Neuronal stem cell (in vitro differentiated cells): Measurements from ENCODE around the gene ZNF692.
"Not testable (repeated sequence)": the region's sequence is repeated elsewhere in the genome, so short reads cannot be mapped to it uniquely, and the experiment has no call there.

Experiments
- DNase-seq: peaks from one replicate; pipeline ENCODE4 v3.0.0-alpha.2; 2013; ENCODE audit warnings: low spot score
- H2AFZ ChIP-seq: one replicate; pipeline ENCODE4 v1.6.1; 2013; ENCODE audit warnings: mild to moderate bottlenecking, low read length, inconsistent platforms
- H2AK5ac ChIP-seq: 2 replicates; pipeline ENCODE4 v1.6.1; 2013; ENCODE audit warnings: low read depth, mild to moderate bottlenecking, inconsistent platforms, low read length, moderate library complexity, mixed read lengths
- H2BK120ac ChIP-seq: 2 replicates; pipeline ENCODE4 v1.6.1; 2013; ENCODE audit warnings: low read depth, mild to moderate bottlenecking, inconsistent platforms, low read length, moderate library complexity, mixed read lengths
- H2BK12ac ChIP-seq: one replicate; pipeline ENCODE4 v1.6.1; 2013; ENCODE audit warnings: low read length, inconsistent platforms
- H2BK15ac ChIP-seq: 2 replicates; pipeline ENCODE4 v1.6.1; 2013; ENCODE audit warnings: mild to moderate bottlenecking, low read length, inconsistent platforms, mixed read lengths
- H2BK5ac ChIP-seq: one replicate; pipeline ENCODE4 v1.6.1; 2013; ENCODE audit warnings: inconsistent platforms, mild to moderate bottlenecking, low read length, moderate library complexity
- H3K14ac ChIP-seq: one replicate; pipeline ENCODE4 v1.6.1; 2013; ENCODE audit warnings: low read length, inconsistent platforms
- H3K18ac ChIP-seq: 2 replicates; pipeline ENCODE4 v1.6.1; 2013; ENCODE audit warnings: low read length, inconsistent platforms
- H3K23ac ChIP-seq: 2 replicates; pipeline ENCODE4 v1.6.1; 2013; ENCODE audit warnings: low read depth, mild to moderate bottlenecking, mixed read lengths, low read length, inconsistent platforms; ENCODE audit not compliant: poor library complexity
- H3K27ac ChIP-seq: replicated peaks from 3 replicates; pipeline ENCODE4 v1.5.1; 2013; ENCODE audit warnings: low read length, inconsistent platforms
- H3K27me3 ChIP-seq, 3 experiments: 2 replicates each; pipeline ENCODE4 v1.6.1; 2013; ENCODE audit warnings: low read length in 3 of 3, mild to moderate bottlenecking in 2 of 3, inconsistent platforms in 1 of 3, low read depth in 1 of 3, mixed read lengths in 1 of 3, moderate library complexity in 1 of 3; ENCODE audit not compliant: control insufficient read depth in 3 of 3, insufficient read depth in 3 of 3
- H3K36me3 ChIP-seq, 2 donors: replicated peaks in 1 of 2; 2 replicates each; pipeline ENCODE4 v1.6.1; 2013; ENCODE audit warnings: low read length in 2 of 2; ENCODE audit not compliant: control insufficient read depth in 2 of 2, insufficient read depth in 2 of 2
- H3K4ac ChIP-seq: 2 replicates; pipeline ENCODE4 v1.6.1; 2013; ENCODE audit warnings: inconsistent platforms, mild to moderate bottlenecking, low read length, moderate library complexity
- H3K4me1 ChIP-seq, 2 donors: 1 replicate in 1 of 2; 2 replicates in 1 of 2; pipeline ENCODE4 v1.6.1; 2013; ENCODE audit warnings: low read length in 2 of 2, low read depth in 1 of 2; ENCODE audit not compliant: control insufficient read depth in 2 of 2, insufficient read depth in 1 of 2
- H3K4me2 ChIP-seq: one replicate; pipeline ENCODE4 v1.6.1; 2013; ENCODE audit warnings: mild to moderate bottlenecking, low read length, inconsistent platforms; ENCODE audit not compliant: insufficient read depth, poor library complexity, severe bottlenecking
- H3K4me3 ChIP-seq, 2 donors: 2 replicates each; pipeline ENCODE4 v1.5.1; 2013; ENCODE audit warnings: low read length in 2 of 2, mild to moderate bottlenecking in 2 of 2, inconsistent platforms in 1 of 2, moderate library complexity in 1 of 2
- H3K79me1 ChIP-seq: one replicate; pipeline ENCODE4 v1.6.1; 2013; ENCODE audit warnings: low read depth, mild to moderate bottlenecking, inconsistent platforms, low read length, moderate library complexity
- H3K9ac ChIP-seq: one replicate; pipeline ENCODE4 v1.6.1; 2013; ENCODE audit warnings: mild to moderate bottlenecking, low read depth, low read length, inconsistent platforms; ENCODE audit not compliant: poor library complexity
- H3K9me3 ChIP-seq, 2 donors: replicated peaks in 1 of 2; 2 replicates each; pipeline versions ENCODE3 to v1.6.1; 2013; ENCODE audit warnings: low read length in 2 of 2, mild to moderate bottlenecking in 2 of 2, inconsistent platforms in 1 of 2, low read depth in 1 of 2, mixed read lengths in 1 of 2, moderate library complexity in 1 of 2; ENCODE audit not compliant: control insufficient read depth in 2 of 2, insufficient read depth in 1 of 2
- H4K8ac ChIP-seq: one replicate; pipeline ENCODE4 v1.6.1; 2013; ENCODE audit warnings: low read depth, mild to moderate bottlenecking, inconsistent platforms, low read length, moderate library complexity
- H4K91ac ChIP-seq: one replicate; pipeline ENCODE4 v1.6.1; 2013; ENCODE audit warnings: low read length, low read depth, mild to moderate bottlenecking, inconsistent platforms; ENCODE audit not compliant: poor library complexity
- WGBS, 2 donors: extraction: QIAGEN DNeasy Blood & Tissue Kit; methylation state at CpG; one replicate each; pipeline ENCODE4 v1.1.7; 2013; ENCODE audit warnings: missing lambda C conversion rate in 2 of 2, mixed read lengths in 1 of 2; ENCODE audit not compliant: insufficient read length in 2 of 2, insufficient replicate concordance in 1 of 2; ENCODE audit errors: extremely low coverage in 2 of 2; 5-methylcytosine and 5-hydroxymethylcytosine counted together

Gene ZNF692

GRCh38 chr1:248805876-248806275, 53.0 kb downstream of the ZNF692 start:
- Histone ChIP-seq H3K4ac (no peak overlapping the region), H3K4me2 (no peak overlapping the region), H3K27me3 (peaks cover 0 to 3% (median 0%) of the 10 kb centered on the region in 3 experiments), H3K36me3 (peaks cover 2 to 5% of the 10 kb centered on the region in 2 donors), H3K27ac (no peak overlapping the region), H4K8ac (no peak overlapping the region), H3K14ac (no peak overlapping the region), H3K79me1 (no peaks in the 10 kb centered on the region), H3K23ac (no peak overlapping the region), H2BK12ac (no peak overlapping the region), H2BK5ac (no peak overlapping the region), H3K18ac (no peak overlapping the region), H2AK5ac (no peak overlapping the region), H3K9ac (no peak overlapping the region), H3K9me3 (peaks cover 0 to 5% of the 10 kb centered on the region in 2 donors), H3K4me3 (no peak overlapping the region), H3K4me1 (no peaks in the 10 kb centered on the region), H2BK15ac (no peak overlapping the region), H2AFZ (no peak overlapping the region), H4K91ac (no peak overlapping the region), H2BK120ac (no peak overlapping the region)
- WGBS, 2 donors: no CpG with 5 or more reads among the region's 1 CpG
- no peak for DNase-seq

- no peak overlapping the region for H3K4me2 ChIP-seq
- no peak overlapping the region for H3K4me3 ChIP-seq
- no peak overlapping the region for H3K4ac ChIP-seq
- H3K79me1 ChIP-seq: no peaks in the 10 kb centered on the region
- no peak overlapping the region for H2BK15ac ChIP-seq
- peak overlapping the region; percentile 72 for H4K8ac ChIP-seq
- no peak overlapping the region for H2BK12ac ChIP-seq
- H4K91ac ChIP-seq: no peak overlapping the region
- no peak overlapping the region for H3K27ac ChIP-seq
- peaks cover 0 to 3% (median 0%) of the 10 kb centered on the region in 3 experiments for H3K27me3 ChIP-seq
- no peak overlapping the region for H2AK5ac ChIP-seq
- no CpG with 5 or more reads among the region's 10 CpGs for WGBS, 2 donors
- H2AFZ ChIP-seq: no peak overlapping the region
- H3K23ac ChIP-seq: no peak overlapping the region
- no peak overlapping the region for H3K14ac ChIP-seq
- no peak for DNase-seq
- no peak overlapping the region for H2BK5ac ChIP-seq
- no peak overlapping the region for H3K9ac ChIP-seq
- no peak overlapping the region for H2BK120ac ChIP-seq
- no peaks in the 10 kb centered on the region for H3K4me1 ChIP-seq
- peaks cover 0 to 5% of the 10 kb centered on the region in 2 donors for H3K9me3 ChIP-seq
- H3K18ac ChIP-seq: peak overlapping the region; percentile 60
- peaks cover 0 to 5% of the 10 kb centered on the region in 2 donors for H3K36me3 ChIP-seq
Measured at GRCh38 chr1:248804771-248805681, 53.9 kb downstream of the ZNF692 start.

- H2AFZ ChIP-seq, H2BK5ac ChIP-seq, H4K8ac ChIP-seq, H3K9ac ChIP-seq, DNase-seq, H2BK12ac ChIP-seq, H2BK15ac ChIP-seq, H3K9me3 ChIP-seq, H3K27me3 ChIP-seq, H3K23ac ChIP-seq, H4K91ac ChIP-seq, H3K4ac ChIP-seq, H3K4me2 ChIP-seq, H2BK120ac ChIP-seq, H3K14ac ChIP-seq, H3K36me3 ChIP-seq, H2AK5ac ChIP-seq, H3K18ac ChIP-seq, H3K27ac ChIP-seq, H3K4me3 ChIP-seq, H3K4me1 ChIP-seq, H3K79me1 ChIP-seq: not testable (repeated sequence)
- no CpG with 5 or more reads among the region's 15 CpGs for WGBS, 2 donors
Measured at GRCh38 chr1:248803501-248803900, 55.4 kb downstream of the ZNF692 start.

GRCh38 chr1:248802454-248802853, 56.4 kb downstream of the ZNF692 start:
- Histone ChIP-seq H3K9ac (no peak overlapping the region), H2BK12ac (no peak overlapping the region), H3K4ac (no peak overlapping the region), H3K9me3 (peaks cover 0 to 5% of the 10 kb centered on the region in 2 donors), H2BK15ac (no peak overlapping the region), H3K14ac (no peak overlapping the region), H3K27ac (no peak overlapping the region), H4K8ac (no peak overlapping the region), H3K23ac (no peak overlapping the region), H2AK5ac (no peak overlapping the region), H3K4me1 (no peaks in the 10 kb centered on the region), H4K91ac (no peak overlapping the region), H3K4me3 (no peak overlapping the region), H2BK120ac (no peak overlapping the region), H3K4me2 (no peak overlapping the region), H2BK5ac (no peak overlapping the region), H3K18ac (no peak overlapping the region), H2AFZ (no peak overlapping the region), H3K36me3 (no peaks in the 10 kb centered on the region), H3K79me1 (no peaks in the 10 kb centered on the region), H3K27me3 (peaks cover 0 to 3% (median 0%) of the 10 kb centered on the region in 3 experiments)
- DNase-seq: no peak
- no CpG with 5 or more reads among the region's 6 CpGs for WGBS, 2 donors
